ENCODE data around the gene F13A1.

Gene F13A1

GRCh38 chr6:6221787-6222535, 98.5 kb downstream of the F13A1 start:
- H3K79me1 ChIP-seq (ENCODE audit: low read length): no peaks in the 10 kb centered on the region
- H2BK120ac ChIP-seq (ENCODE audit: insufficient read depth, low read length, poor library complexity): no peak overlapping the region
- H3K9ac ChIP-seq (ENCODE audit: low read length): no peak overlapping the region
- no peak overlapping the region for H3K18ac ChIP-seq (ENCODE audit: low read length)
- H3K27me3 ChIP-seq (ENCODE audit: insufficient read depth, low read length): no peaks in the 10 kb centered on the region
- no peak overlapping the region for H3K23ac ChIP-seq (ENCODE audit: low read length)
- H3K79me2 ChIP-seq (ENCODE audit: control insufficient read depth, insufficient read depth, low read length, poor library complexity): no peaks in the 10 kb centered on the region
- no peak overlapping the region for H3K27ac ChIP-seq (ENCODE audit: low read depth, low read length)
- H3K4ac ChIP-seq (ENCODE audit: low read depth, low read length): no peak overlapping the region
- no CpG with 5 or more reads among the region's 7 CpGs for WGBS (ENCODE audit: extremely low coverage, insufficient coverage, insufficient read length)
- no peaks in the 10 kb centered on the region for H3K9me3 ChIP-seq (ENCODE audit: insufficient read depth, low read depth, low read length)
- H2AFZ ChIP-seq (ENCODE audit: insufficient read depth, low read length, poor library complexity): no peak overlapping the region
- H4K91ac ChIP-seq (ENCODE audit: low read depth, low read length): no peak overlapping the region
- H3K4me2 ChIP-seq (ENCODE audit: low read length): no peak overlapping the region
- H4K12ac ChIP-seq (ENCODE audit: low read depth, low read length): no peak overlapping the region
- peak in 1 of 2 donors; percentile 14 for DNase-seq
- H2AK5ac ChIP-seq (ENCODE audit: low read length): no peak overlapping the region
- H3K36me3 ChIP-seq (ENCODE audit: control insufficient read depth in 1 of 2, insufficient read depth in 2 of 2, low read length in 2 of 2): no peaks in the 10 kb centered on the region
- H3K4me1 ChIP-seq (ENCODE audit: control insufficient read depth in 1 of 2, insufficient read depth in 2 of 2, low read length in 2 of 2): no peaks in the 10 kb centered on the region
- no peak overlapping the region for H4K8ac ChIP-seq (ENCODE audit: low read depth, low read length)
- H2BK12ac ChIP-seq (ENCODE audit: low read length): no peak overlapping the region
- no peak overlapping the region for H3K14ac ChIP-seq (ENCODE audit: low read length)
- H2BK5ac ChIP-seq (ENCODE audit: low read depth, low read length, poor library complexity): no peak overlapping the region
- no peak overlapping the region for H3K4me3 ChIP-seq (ENCODE audit: low read depth, low read length)

GRCh38 chr6:6220718-6221117, 99.7 kb downstream of the F13A1 start:
- H4K91ac ChIP-seq (ENCODE audit: low read depth, low read length): no peak overlapping the region
- no peak overlapping the region for H4K12ac ChIP-seq (ENCODE audit: low read depth, low read length)
- no peak overlapping the region for H3K4me2 ChIP-seq (ENCODE audit: low read length)
- no peaks in the 10 kb centered on the region for H3K27me3 ChIP-seq (ENCODE audit: insufficient read depth, low read length)
- no peak overlapping the region for H3K9ac ChIP-seq (ENCODE audit: low read length)
- H2BK5ac ChIP-seq (ENCODE audit: low read depth, low read length, poor library complexity): no peak overlapping the region
- H3K4ac ChIP-seq (ENCODE audit: low read depth, low read length): no peak overlapping the region
- no peak overlapping the region for H2BK120ac ChIP-seq (ENCODE audit: insufficient read depth, low read length, poor library complexity)
- H3K4me3 ChIP-seq (ENCODE audit: low read depth, low read length): no peak overlapping the region
- H4K8ac ChIP-seq (ENCODE audit: low read depth, low read length): no peak overlapping the region
- no peaks in the 10 kb centered on the region for H3K79me1 ChIP-seq (ENCODE audit: low read length)
- no peaks in the 10 kb centered on the region for H3K9me3 ChIP-seq (ENCODE audit: insufficient read depth, low read depth, low read length)
- H3K36me3 ChIP-seq (ENCODE audit: control insufficient read depth in 1 of 2, insufficient read depth in 2 of 2, low read length in 2 of 2): no peaks in the 10 kb centered on the region
- no peak overlapping the region for H3K18ac ChIP-seq (ENCODE audit: low read length)
- no peak overlapping the region for H3K23ac ChIP-seq (ENCODE audit: low read length)
- no peak overlapping the region for H3K14ac ChIP-seq (ENCODE audit: low read length)
- no CpG with 5 or more reads among the region's 2 CpGs for WGBS (ENCODE audit: extremely low coverage, insufficient coverage, insufficient read length)
- no peak overlapping the region for H2AFZ ChIP-seq (ENCODE audit: insufficient read depth, low read length, poor library complexity)
- no peak overlapping the region for H3K27ac ChIP-seq (ENCODE audit: low read depth, low read length)
- H3K4me1 ChIP-seq (ENCODE audit: control insufficient read depth in 1 of 2, insufficient read depth in 2 of 2, low read length in 2 of 2): no peaks in the 10 kb centered on the region
- no peak overlapping the region for H2BK12ac ChIP-seq (ENCODE audit: low read length)
- no peaks in the 10 kb centered on the region for H3K79me2 ChIP-seq (ENCODE audit: control insufficient read depth, insufficient read depth, low read length, poor library complexity)
- no peak overlapping the region for H2AK5ac ChIP-seq (ENCODE audit: low read length)
- no peak for DNase-seq

GRCh38 chr6:6219716-6220115, 100.7 kb downstream of the F13A1 start:
- Histone ChIP-seq H2AFZ (ENCODE audit: insufficient read depth, low read length, poor library complexity) (no peak overlapping the region), H2BK5ac (ENCODE audit: low read depth, low read length, poor library complexity) (no peak overlapping the region), H2AK5ac (ENCODE audit: low read length) (no peak overlapping the region), H3K18ac (ENCODE audit: low read length) (no peak overlapping the region), H3K9ac (ENCODE audit: low read length) (no peak overlapping the region), H3K4me1 (ENCODE audit: control insufficient read depth in 1 of 2, insufficient read depth in 2 of 2, low read length in 2 of 2) (no peaks in the 10 kb centered on the region), H3K79me1 (ENCODE audit: low read length) (no peaks in the 10 kb centered on the region), H3K14ac (ENCODE audit: low read length) (no peak overlapping the region), H3K36me3 (ENCODE audit: control insufficient read depth in 1 of 2, insufficient read depth in 2 of 2, low read length in 2 of 2) (no peaks in the 10 kb centered on the region), H4K91ac (ENCODE audit: low read depth, low read length) (no peak overlapping the region), H3K79me2 (ENCODE audit: control insufficient read depth, insufficient read depth, low read length, poor library complexity) (no peaks in the 10 kb centered on the region), H3K27ac (ENCODE audit: low read depth, low read length) (no peak overlapping the region), H4K8ac (ENCODE audit: low read depth, low read length) (no peak overlapping the region), H2BK12ac (ENCODE audit: low read length) (no peak overlapping the region), H3K4me2 (ENCODE audit: low read length) (no peak overlapping the region), H2BK120ac (ENCODE audit: insufficient read depth, low read length, poor library complexity) (no peak overlapping the region), H3K27me3 (ENCODE audit: insufficient read depth, low read length) (no peaks in the 10 kb centered on the region), H4K12ac (ENCODE audit: low read depth, low read length) (no peak overlapping the region), H3K4me3 (ENCODE audit: low read depth, low read length) (no peak overlapping the region), H3K23ac (ENCODE audit: low read length) (no peak overlapping the region), H3K9me3 (ENCODE audit: insufficient read depth, low read depth, low read length) (no peaks in the 10 kb centered on the region), H3K4ac (ENCODE audit: low read depth, low read length) (no peak overlapping the region)
- DNase-seq: no peak
- WGBS (ENCODE audit: extremely low coverage, insufficient coverage, insufficient read length): no CpG with 5 or more reads among the region's 3 CpGs

DNA sequence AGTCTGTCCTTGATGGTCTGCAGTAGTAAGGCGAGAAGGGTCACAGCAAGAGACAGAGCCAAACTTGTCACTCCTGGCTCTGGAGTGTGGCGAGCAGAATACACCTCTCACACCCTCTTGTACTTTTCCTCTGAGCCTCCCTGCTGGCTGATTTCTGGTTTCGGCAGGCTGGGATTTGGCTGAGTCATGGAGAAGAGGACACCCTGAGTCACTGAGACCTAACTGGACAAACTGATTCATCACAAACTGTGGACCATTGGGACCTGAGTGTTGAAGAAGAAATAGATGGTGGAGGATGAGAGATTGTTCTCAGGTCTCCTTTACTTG, 101.7 kb downstream of the F13A1 start:
- H3K79me1 ChIP-seq (ENCODE audit: low read length): no peaks in the 10 kb centered on the region
- no peak overlapping the region for H4K8ac ChIP-seq (ENCODE audit: low read depth, low read length)
- no CpG with 5 or more reads among the region's 3 CpGs for WGBS (ENCODE audit: extremely low coverage, insufficient coverage, insufficient read length)
- no peak overlapping the region for H3K9ac ChIP-seq (ENCODE audit: low read length)
- no peaks in the 10 kb centered on the region for H3K79me2 ChIP-seq (ENCODE audit: control insufficient read depth, insufficient read depth, low read length, poor library complexity)
- no peak overlapping the region for H3K18ac ChIP-seq (ENCODE audit: low read length)
- no peak overlapping the region for H3K23ac ChIP-seq (ENCODE audit: low read length)
- no peak overlapping the region for H2AK5ac ChIP-seq (ENCODE audit: low read length)
- no peak overlapping the region for H2BK12ac ChIP-seq (ENCODE audit: low read length)
- peak in 1 of 2 donors; percentile 4 for DNase-seq
- no peak overlapping the region for H2BK120ac ChIP-seq (ENCODE audit: insufficient read depth, low read length, poor library complexity)
- H3K14ac ChIP-seq (ENCODE audit: low read length): no peak overlapping the region
- H3K4me1 ChIP-seq (ENCODE audit: control insufficient read depth in 1 of 2, insufficient read depth in 2 of 2, low read length in 2 of 2): no peaks in the 10 kb centered on the region
- H3K9me3 ChIP-seq (ENCODE audit: insufficient read depth, low read depth, low read length): no peaks in the 10 kb centered on the region
- H3K4ac ChIP-seq (ENCODE audit: low read depth, low read length): no peak overlapping the region
- no peaks in the 10 kb centered on the region for H3K27me3 ChIP-seq (ENCODE audit: insufficient read depth, low read length)
- no peak overlapping the region for H2BK5ac ChIP-seq (ENCODE audit: low read depth, low read length, poor library complexity)
- no peak overlapping the region for H3K4me2 ChIP-seq (ENCODE audit: low read length)
- no peak overlapping the region for H2AFZ ChIP-seq (ENCODE audit: insufficient read depth, low read length, poor library complexity)
- no peak overlapping the region for H3K27ac ChIP-seq (ENCODE audit: low read depth, low read length)
- no peak overlapping the region for H4K12ac ChIP-seq (ENCODE audit: low read depth, low read length)
- H3K36me3 ChIP-seq (ENCODE audit: control insufficient read depth in 1 of 2, insufficient read depth in 2 of 2, low read length in 2 of 2): no peaks in the 10 kb centered on the region
- no peak overlapping the region for H3K4me3 ChIP-seq (ENCODE audit: low read depth, low read length)
- H4K91ac ChIP-seq (ENCODE audit: low read depth, low read length): no peak overlapping the region

Data from trophoblast cell (in vitro differentiated cells and primary cell).